Measurements from ENCODE around the gene KRTAP1-3. TPM values are rescaled to one million over a fixed set of nuclear protein-coding genes. Genes with fewer than 3 reads are reported as not detected.
A peak's percentile ranks its signal among the peaks of the same experiment; 100 is the strongest.

Gene KRTAP1-3
- total RNA-seq, 4 donors from 2014 or later = not detected

GRCh38 chr17:41009936-41010335 lies 24.7 kb downstream of the KRTAP1-3 start:
- intact Hi-C loops (cut with DNase I) = no loop called here
- 88% methylated on average over 1 of the region's 1 CpG for WGBS
- TF ChIP-seq EP300 (IDR thresholded peaks at IDR 0.05) = no peak
- no peak for TF ChIP-seq POLR2AphosphoS5 (IDR thresholded peaks at IDR 0.05)
- no peak for TF ChIP-seq CTCF (IDR thresholded peaks at IDR 0.05)
- TF ChIP-seq POLR2A (IDR thresholded peaks at IDR 0.05; ENCODE audit: low read depth) = no peak
- Histone ChIP-seq H3K27ac (replicated peaks in 1 of 4) (no peak overlapping the region), H3K4me3 (no peak overlapping the region), H3K36me3 (no peaks in the 10 kb centered on the region), H3K27me3 (peaks cover 0 to 4% (median 0%) of the 10 kb centered on the region in 4 donors), H3K4me1 (no peaks in the 10 kb centered on the region), H3K9me3 (no peaks in the 10 kb centered on the region)
- no peak for DNase-seq (ENCODE audit: extremely low spot score)

GRCh38 chr17:41009301-41009760 lies 25.3 kb downstream of the KRTAP1-3 start:
- Histone ChIP-seq H3K27ac (replicated peaks in 1 of 4) (no peak overlapping the region), H3K9me3 (no peaks in the 10 kb centered on the region), H3K27me3 (no peaks in the 10 kb centered on the region), H3K4me1 (no peaks in the 10 kb centered on the region), H3K36me3 (no peaks in the 10 kb centered on the region), H3K4me3 (no peak overlapping the region)
- intact Hi-C loops (cut with DNase I) = no loop called here
- DNase-seq (ENCODE audit: extremely low spot score) = no peak
- TF ChIP-seq EP300 (IDR thresholded peaks at IDR 0.05) (no peak), POLR2AphosphoS5 (IDR thresholded peaks at IDR 0.05) (no peak), CTCF (IDR thresholded peaks at IDR 0.05) (no peak), POLR2A (IDR thresholded peaks at IDR 0.05; ENCODE audit: low read depth) (no peak)
- 68% methylated on average over 4 of the region's 4 CpGs for WGBS

- Histone ChIP-seq H3K27me3 (no peaks in the 10 kb centered on the region), H3K9me3 (no peaks in the 10 kb centered on the region), H3K4me1 (no peaks in the 10 kb centered on the region), H3K36me3 (no peaks in the 10 kb centered on the region), H3K4me3 (no peak within 1 kb of the TSS), H3K27ac (replicated peaks in 1 of 4) (no peak within 1 kb of the TSS)
- TF ChIP-seq POLR2A (IDR thresholded peaks at IDR 0.05; ENCODE audit: low read depth) = no peak
- TF ChIP-seq EP300 (IDR thresholded peaks at IDR 0.05) = no peak
- TF ChIP-seq POLR2AphosphoS5 (IDR thresholded peaks at IDR 0.05) = no peak
- TF ChIP-seq CTCF (IDR thresholded peaks at IDR 0.05) = no peak
- intact Hi-C loops (cut with DNase I) = no loop called here
- WGBS = 92% methylated on average over 8 of the region's 8 CpGs
- DNase-seq (ENCODE audit: extremely low spot score) = peak; percentile 81
These were observed 25.9 kb downstream of the KRTAP1-3 start, which contains the start of gene KRTAP3-1 for GRCh38 chr17:41008811-41009210. KRTAP3-1 (minus strand) TSS chr17:41009128; CDS start chr17:41009074, 54 bp downstream.

- no peak for TF ChIP-seq EP300 (IDR thresholded peaks at IDR 0.05)
- TF ChIP-seq CTCF (IDR thresholded peaks at IDR 0.05) = no peak
- TF ChIP-seq POLR2AphosphoS5 (IDR thresholded peaks at IDR 0.05) = no peak
- TF ChIP-seq POLR2A (IDR thresholded peaks at IDR 0.05; ENCODE audit: low read depth) = no peak
- no peaks in the 10 kb centered on the region for H3K4me1 ChIP-seq
- no peaks in the 10 kb centered on the region for H3K9me3 ChIP-seq
- H3K27me3 ChIP-seq = peaks cover 0 to 5% (median 0%) of the 10 kb centered on the region in 4 donors
- no peak overlapping the region for H3K27ac ChIP-seq (replicated peaks in 1 of 4)
- H3K36me3 ChIP-seq = no peaks in the 10 kb centered on the region
- no peak overlapping the region for H3K4me3 ChIP-seq
- no peak for DNase-seq (ENCODE audit: extremely low spot score)
- 76% methylated on average over 3 of the region's 3 CpGs for WGBS
- intact Hi-C loops (cut with DNase I) = no loop called here
These were observed 30.3 kb downstream of the KRTAP1-3 start for GRCh38 chr17:41004397-41004796.

- DNase-seq (ENCODE audit: extremely low spot score) = no peak
- Histone ChIP-seq H3K27me3 (peaks cover 0 to 7% (median 0%) of the 10 kb centered on the region in 4 donors), H3K27ac (replicated peaks in 1 of 4) (no peak overlapping the region), H3K36me3 (no peaks in the 10 kb centered on the region), H3K4me3 (no peak overlapping the region), H3K9me3 (no peaks in the 10 kb centered on the region), H3K4me1 (no peaks in the 10 kb centered on the region)
- TF ChIP-seq POLR2A (IDR thresholded peaks at IDR 0.05; ENCODE audit: low read depth) (no peak), CTCF (IDR thresholded peaks at IDR 0.05) (no peak), POLR2AphosphoS5 (IDR thresholded peaks at IDR 0.05) (no peak), EP300 (IDR thresholded peaks at IDR 0.05) (no peak)
- 72% methylated on average over 4 of the region's 4 CpGs for WGBS
- intact Hi-C loops (cut with DNase I) = no loop called here
These were observed 30.7 kb downstream of the KRTAP1-3 start for GRCh38 chr17:41003926-41004325.

All from esophagus muscularis mucosa (tissue), 4 donors.